T-helper 2 cell treated with Interferon-gamma antibody and Interleukin-4, amounts not matched to agents 100 ng/mL and 5 ng/mL, for 36 hours (primary cell): ENCODE measurements around the gene MTO1. TPM values are rescaled to one million over a fixed set of nuclear protein-coding genes. Genes with fewer than 3 reads are reported as not detected.

Experiments
- intact Hi-C: fragments of 100-400 bp; cut with micrococcal nuclease; formaldehyde crosslinking; loops from one replicate; pipeline ENCODE4 v1.15.1; 2023
- total RNA-seq: library from RNA; stranded (reverse); gene quantifications from 2 replicates; pipeline ENCODE4 v1.2.3, GENCODE V29; 2022

MTO1 gene
- 48.0 and 56.4 TPM in 2 replicates for total RNA-seq

DNA sequence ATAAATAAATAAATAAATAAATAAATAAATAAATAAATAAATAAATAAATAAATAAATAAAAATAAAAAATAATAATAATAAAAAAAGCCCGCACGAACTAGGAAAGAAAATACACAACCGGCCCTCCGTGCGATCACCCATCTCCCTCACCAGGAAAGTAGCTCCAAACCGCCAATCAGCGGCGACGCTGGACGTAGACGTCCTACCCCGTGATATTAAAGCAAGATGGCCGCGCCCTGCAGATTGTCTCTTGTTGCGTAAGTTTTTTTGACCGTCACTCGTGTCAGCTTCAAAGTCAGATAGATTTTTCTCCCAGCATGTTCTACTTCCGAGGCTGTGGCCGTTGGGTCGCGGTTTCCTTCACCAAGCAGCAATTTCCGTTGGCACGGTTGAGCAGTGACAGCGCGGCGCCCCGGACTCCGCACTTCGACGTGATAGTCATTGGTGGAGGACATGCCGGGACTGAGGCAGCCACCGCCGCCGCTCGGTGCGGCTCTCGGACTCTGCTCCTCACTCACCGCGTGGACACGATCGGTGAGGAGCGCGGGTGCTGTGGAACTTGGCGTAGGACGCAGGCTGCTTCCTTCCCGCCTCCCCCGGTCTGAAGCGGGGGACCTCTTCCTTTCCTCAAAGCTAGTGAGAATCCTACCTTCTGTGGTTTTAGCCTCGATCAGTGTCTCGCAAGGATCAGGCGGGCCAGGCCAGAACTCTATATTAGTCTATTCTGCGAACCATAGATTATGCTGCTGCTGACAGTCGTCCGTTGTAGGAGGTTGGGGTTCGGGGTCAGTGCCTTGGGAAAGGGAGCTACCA, at the start of gene MTO1:
Gene MTO1, plus strand, starts transcription at position 201 of the 814 bp plus-strand sequence. Its CDS starts 118 bp downstream, at position 319.
- intact Hi-C loops = loop anchor here (1.0 to 2.0 kb wide), 5 partner anchors 9 to 192 kb away; partner anchors contain the start of genes CGAS, EEF1A1 and SLC17A5

- intact Hi-C loops = no loop called here
Measured at GRCh38 chr6:73413102-73413501, 48.4 kb upstream of the MTO1 start.

DNA sequence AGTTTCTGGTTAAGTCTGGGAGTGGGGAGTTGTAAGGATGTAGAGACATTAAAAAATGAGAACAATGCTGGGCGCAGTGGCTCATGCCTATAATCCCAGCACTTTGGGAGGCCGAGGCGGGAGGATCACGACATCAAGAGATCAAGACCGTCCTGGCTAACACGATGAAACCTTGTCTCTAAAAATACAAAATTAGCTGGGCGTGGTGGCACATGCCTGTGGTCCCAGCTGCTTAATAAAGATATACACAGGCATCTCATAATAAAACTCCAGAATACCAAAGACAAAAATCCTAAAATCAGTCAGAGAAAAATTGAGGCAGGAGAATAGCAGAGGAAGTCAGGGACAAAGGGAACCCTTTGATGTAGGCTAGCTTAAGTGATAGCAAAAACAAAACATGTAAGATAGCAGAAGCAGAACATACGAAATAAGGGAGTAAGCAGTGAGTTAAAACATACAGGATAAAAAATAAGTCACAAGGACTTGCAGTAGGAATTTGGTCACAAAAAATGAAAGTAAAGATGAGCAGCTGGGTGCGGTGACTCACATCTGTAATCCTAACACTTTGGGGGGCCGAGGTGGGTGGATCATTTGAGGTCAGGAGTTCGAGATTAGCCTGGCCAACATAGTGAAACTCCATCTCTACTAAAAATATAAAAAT, 43.3 kb upstream of the MTO1 start:
- intact Hi-C loops = no loop called here

- intact Hi-C loops = no loop called here
Measured at GRCh38 chr6:73421534-73421933, 40.0 kb upstream of the MTO1 start.

- intact Hi-C loops = no loop called here
Measured at GRCh38 chr6:73435236-73435635, 26.3 kb upstream of the MTO1 start.

GRCh38 chr6:73443555-73443954, 18.0 kb upstream of the MTO1 start:
- intact Hi-C loops = no loop called here

DNA sequence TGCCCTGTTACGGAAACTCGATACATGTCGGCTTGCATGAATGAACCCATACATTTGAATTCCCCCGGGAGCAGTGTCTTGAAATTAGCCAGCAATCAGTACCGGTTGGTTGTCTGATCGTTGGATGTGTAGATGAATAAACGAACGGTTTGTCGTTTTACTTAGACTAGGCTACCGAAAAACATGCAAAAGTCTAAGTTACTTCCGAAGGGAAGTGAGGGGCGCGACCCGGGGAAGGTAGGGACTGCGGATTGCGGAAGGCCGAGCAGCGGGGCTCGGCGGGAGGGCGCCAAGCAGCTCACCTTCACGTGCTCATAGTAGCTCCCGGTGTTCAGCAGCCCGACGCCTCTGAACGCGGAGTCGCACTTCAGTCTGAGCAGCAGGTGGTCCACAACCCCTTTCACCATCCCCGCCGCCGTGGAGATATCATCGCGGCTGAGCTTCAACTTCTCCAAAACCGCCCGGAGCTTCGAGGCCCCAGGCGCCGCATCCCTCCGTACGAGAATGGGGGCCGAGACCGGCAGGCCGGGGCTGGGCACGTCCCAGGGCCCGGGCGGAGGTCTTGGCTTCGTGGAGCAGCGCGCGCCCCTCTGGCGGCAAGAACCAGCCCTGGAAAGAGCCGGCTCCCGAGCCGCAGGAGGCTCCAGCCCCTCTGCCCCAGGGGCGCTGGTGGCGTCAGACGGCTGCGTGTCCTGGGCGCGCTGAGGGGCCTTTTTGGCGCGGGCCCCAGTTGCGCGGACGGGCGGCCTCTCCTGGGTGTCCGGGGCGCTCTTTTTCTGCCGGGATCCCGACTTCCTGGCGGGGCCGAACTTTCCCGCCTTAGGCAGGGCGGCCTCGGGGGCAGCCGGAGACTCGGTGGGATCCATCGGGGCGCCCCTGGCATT, 10.1 kb upstream of the MTO1 start:
- intact Hi-C loops = loop anchor here (1.0 to 10.0 kb wide), 4 partner anchors 10 to 1833 kb away; partner anchors contain the start of genes EEF1A1, MTO1 and TMEM30A

- intact Hi-C loops = loop anchor here (1.0 to 10.0 kb wide), 4 partner anchors 9 to 1833 kb away; partner anchors contain the start of genes EEF1A1, MTO1 and TMEM30A
Measured at GRCh38 chr6:73452107-73452461, 9.5 kb upstream of the MTO1 start, which contains the start of gene CGAS. Gene CGAS, minus strand, starts transcription at chr6:73452297. Its CDS starts 116 bp downstream, at chr6:73452181.

DNA sequence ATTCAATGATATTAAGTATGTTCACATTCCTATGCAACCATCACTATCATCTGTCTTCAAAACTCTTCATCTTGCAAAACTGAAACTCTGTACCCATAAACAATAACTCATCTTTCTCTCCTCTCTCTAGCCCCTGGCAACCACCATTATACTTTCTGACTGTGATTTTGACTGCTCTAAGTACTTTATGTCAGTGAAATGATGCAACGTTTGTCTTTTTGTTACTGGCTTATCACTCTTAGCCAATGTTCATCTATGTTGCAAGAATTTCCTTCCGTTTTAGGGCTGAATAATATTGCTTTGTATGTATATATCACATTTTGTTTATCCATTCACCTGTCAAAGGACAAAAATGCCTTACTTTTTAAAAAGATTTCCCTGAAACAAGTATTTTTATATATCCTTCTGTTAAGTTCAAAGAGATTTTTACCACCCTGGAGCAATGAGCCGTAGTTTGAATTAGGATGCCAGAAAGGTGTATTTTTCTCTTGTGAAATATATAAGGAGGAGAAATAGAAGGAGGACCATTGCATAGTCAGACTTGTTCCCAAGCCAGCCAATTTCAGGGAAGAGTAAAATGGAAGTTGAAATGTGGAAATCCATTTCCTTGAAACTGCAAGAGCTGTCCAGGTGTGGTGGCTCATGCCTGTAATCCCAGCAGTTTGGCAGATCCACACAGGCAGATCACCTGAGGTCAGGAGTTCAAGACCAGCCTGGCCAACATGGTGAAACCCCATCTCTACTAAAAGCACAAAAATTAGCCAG, 5.5 kb upstream of the MTO1 start:
- intact Hi-C loops = loop anchor here (5.0 to 10.0 kb wide), 2 partner anchors 834 to 1829 kb away; partner anchors contain the start of genes KCNQ5 and TMEM30A

DNA sequence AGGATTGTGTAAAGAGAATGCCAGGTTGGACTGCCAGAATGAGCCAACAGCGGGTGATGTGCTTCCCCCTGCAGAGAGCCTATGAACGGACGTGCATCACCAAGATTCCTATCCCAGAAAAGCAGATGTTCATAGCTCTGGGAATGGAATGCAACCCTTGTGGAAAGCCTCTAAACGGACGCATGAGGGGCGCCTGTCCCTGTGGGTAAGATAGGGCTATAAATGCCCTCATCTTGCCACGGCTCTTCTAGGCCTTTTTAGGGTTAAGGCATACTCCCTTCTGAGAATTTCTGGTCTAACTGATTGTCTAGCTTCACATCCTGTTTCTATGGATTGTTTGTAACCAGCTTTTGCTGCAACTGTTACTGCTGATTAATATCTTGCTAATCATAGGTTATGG, 2.1 kb upstream of the MTO1 start:
- intact Hi-C loops = loop anchor here (5.0 to 10.0 kb wide), 2 partner anchors 837 to 1825 kb away; partner anchors contain the start of genes KCNQ5 and TMEM30A

DNA sequence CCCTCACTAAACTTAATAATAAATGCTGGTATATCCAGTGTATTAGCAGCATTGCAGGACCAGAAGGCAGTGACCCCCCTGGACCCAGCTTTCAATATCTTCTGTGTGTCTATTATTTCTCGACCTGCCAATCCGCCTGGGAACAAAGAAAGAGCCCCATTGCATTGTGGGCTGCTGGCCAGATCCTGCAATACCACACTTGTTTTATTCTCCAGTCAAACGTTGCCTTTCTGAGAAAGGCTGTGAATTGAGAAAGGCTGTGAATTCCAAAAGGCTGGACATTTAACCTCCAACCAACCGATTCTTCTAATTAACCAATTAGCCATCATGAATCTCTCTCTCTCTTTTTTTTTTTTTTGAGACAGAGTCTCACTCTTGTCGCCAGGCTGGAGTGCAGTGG, 1.5 kb upstream of the MTO1 start:
- intact Hi-C loops = loop anchor here (2.0 kb wide), 2 partner anchors 37 to 61 kb away; partner anchors contain the start of gene EEF1A1

- intact Hi-C loops = loop anchor here (5.0 kb wide), 1 partner anchor 39 kb away; no protein-coding TSS in a partner anchor
Measured at GRCh38 chr6:73471686-73472290, 10.3 kb downstream of the MTO1 start.

DNA sequence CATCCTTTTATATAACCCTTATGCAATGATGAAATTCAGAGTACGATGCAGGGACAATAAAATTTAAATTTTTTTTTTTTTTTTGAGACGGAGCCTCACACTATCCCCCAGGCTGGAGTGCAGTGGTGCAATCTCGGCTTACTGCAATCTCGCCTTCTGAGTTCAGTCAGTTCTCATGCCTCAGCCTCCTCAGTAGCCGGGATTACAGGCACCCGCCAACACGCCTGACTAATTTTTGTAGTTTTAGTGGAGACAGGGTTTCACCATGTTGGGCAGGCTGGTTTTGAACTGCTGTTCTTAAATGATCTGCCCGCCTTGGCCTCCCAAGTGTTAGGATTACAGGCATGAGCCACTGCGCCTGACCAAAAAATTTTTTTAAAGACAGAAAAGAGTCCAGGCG, 15.2 kb downstream of the MTO1 start:
- intact Hi-C loops = no loop called here

- intact Hi-C loops = no loop called here
Measured at GRCh38 chr6:73477407-73477806, 15.9 kb downstream of the MTO1 start.

DNA sequence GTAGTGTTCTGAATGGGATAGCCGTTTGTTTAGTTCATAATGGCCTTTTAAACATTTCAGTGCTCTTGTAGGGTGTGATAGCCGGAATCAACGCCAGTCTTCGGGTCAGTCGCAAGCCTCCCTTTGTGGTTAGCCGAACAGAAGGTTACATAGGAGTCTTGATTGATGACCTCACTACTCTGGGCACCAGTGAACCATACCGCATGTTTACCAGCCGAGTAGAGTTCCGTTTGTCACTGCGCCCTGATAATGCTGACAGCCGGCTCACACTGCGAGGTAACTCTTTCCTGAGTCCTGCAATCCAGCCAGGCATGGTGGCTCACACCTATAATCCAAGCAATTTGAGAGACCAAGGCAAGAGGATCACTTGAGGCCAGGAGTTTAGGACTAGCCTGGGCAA, 20.4 kb downstream of the MTO1 start:
- intact Hi-C loops = no loop called here

GRCh38 chr6:73484438-73484837, 22.9 kb downstream of the MTO1 start:
- intact Hi-C loops = no loop called here

DNA sequence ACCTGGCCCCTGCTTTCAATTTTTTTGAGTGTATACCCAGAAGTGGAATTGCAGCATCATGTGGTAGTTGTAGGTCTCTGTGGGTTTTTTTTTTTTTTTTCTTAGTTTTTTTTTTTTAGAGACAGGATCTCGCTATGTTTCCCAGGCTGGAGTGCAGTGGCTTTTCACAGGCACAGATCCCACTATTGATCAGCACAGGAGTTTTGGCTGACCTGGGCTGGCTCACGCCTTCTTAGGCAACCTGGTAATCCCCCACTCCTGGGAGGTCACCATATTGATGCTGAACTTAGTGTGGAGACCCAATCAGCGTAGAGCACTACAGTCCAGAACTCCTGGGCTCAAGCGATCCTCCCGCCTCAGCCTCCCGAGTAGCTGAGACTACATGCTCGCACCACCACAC, 25.9 kb downstream of the MTO1 start:
- intact Hi-C loops = no loop called here

DNA sequence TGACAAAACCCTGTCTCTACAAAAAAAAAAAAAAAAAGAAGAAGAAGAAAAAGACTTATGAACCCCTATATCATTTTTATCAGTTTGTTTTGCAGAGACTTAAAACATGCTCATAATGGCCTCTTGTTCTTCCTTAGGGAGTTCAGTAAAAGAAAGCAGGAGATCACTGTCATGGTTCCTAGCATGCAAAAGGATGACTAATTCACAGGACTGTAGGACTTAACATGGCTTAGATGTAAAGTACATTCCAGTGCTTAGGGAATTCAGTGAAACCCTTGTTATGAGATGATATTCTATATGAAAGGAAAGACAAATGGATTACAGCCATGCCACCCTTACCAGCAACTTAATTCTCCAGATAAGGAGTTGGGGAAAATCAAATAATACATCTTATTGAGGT, 29.8 kb downstream of the MTO1 start:
- intact Hi-C loops = no loop called here

DNA sequence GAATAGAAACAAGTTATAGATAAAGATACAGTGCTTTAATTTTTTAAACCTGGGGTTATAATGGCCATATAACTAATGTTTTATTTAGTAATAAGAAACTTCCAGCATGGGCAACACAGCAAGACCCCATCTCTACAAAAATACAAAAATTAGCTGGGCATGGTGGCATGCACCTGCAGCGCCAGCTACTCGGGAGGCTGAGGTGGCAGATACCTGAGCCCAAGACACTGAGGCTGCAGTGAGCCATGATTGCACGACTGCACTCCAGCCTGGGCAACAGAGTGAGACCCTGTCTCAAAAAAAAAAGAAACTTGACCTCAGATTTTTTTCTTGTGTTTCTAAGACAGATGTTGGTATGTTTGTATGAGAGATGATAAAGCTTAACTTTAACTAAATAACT, 36.4 kb downstream of the MTO1 start:
- intact Hi-C loops = no loop called here
